HG03354 (cell line): ENCODE measurements around the gene CST11.

Experiments
- ATAC-seq: cut with Tn5 transposase; IDR thresholded peaks from one replicate; pipeline ENCODE4 v1.9.1; 2021; ENCODE audit warnings: mild to moderate bottlenecking; ENCODE audit not compliant: unreplicated experiment, poor library complexity, severe bottlenecking

Gene CST11

GRCh38 chr20:23401051-23401450, 51.6 kb downstream of the CST11 start:
- no peak for ATAC-seq
